Endodermal cell (in vitro differentiated cells): Measurements from ENCODE around the gene TNRC18. TPM values are rescaled to one million over a fixed set of nuclear protein-coding genes. Genes with fewer than 3 reads are reported as not detected.
A peak's percentile ranks its signal among the peaks of the same experiment; 100 is the strongest.

ENCODE experiments used
- DNase-seq: peaks from one replicate; pipeline ENCODE4 v3.0.0-alpha.2; 2017
- H3K27ac ChIP-seq: 2 replicates; pipeline ENCODE4 v1.5.1; 2013; ENCODE audit warnings: mild to moderate bottlenecking, low read depth, low read length, moderate library complexity
- H3K27me3 ChIP-seq: 2 replicates; pipeline ENCODE4 v1.6.1; 2013; ENCODE audit warnings: mild to moderate bottlenecking, low read length, moderate library complexity; ENCODE audit not compliant: insufficient read depth, control insufficient read depth, poor library complexity, severe bottlenecking
- H3K36me3 ChIP-seq: 2 replicates; pipeline ENCODE4 v1.7.0; 2013; ENCODE audit warnings: mild to moderate bottlenecking, low read length, moderate library complexity; ENCODE audit not compliant: control insufficient read depth, insufficient read depth
- H3K4me1 ChIP-seq: one replicate; pipeline ENCODE4 v1.7.0; 2013; ENCODE audit warnings: low read length; ENCODE audit not compliant: control insufficient read depth, insufficient read depth
- H3K4me3 ChIP-seq: 2 replicates; pipeline ENCODE4 v1.5.1; 2013; ENCODE audit warnings: mild to moderate bottlenecking, low read length, moderate library complexity
- H3K9ac ChIP-seq: 2 replicates; pipeline ENCODE4 v1.6.1; 2013; ENCODE audit warnings: mild to moderate bottlenecking, low read length, moderate library complexity; ENCODE audit not compliant: poor library complexity, severe bottlenecking; ENCODE audit errors: extremely low read depth
- H3K9me3 ChIP-seq: 2 replicates; pipeline ENCODE4 v1.6.1; 2013; ENCODE audit warnings: mild to moderate bottlenecking, low read length, moderate library complexity; ENCODE audit not compliant: control insufficient read depth
- H3K27ac Mint-ChIP-seq: 2 replicates; pipeline ENCODE4 v1.8.0; 2020; ENCODE audit warnings: mixed read lengths
- H3K27me3 Mint-ChIP-seq: 2 replicates; pipeline ENCODE4 v1.8.0; 2021; ENCODE audit warnings: mild to moderate bottlenecking, mixed read lengths; ENCODE audit not compliant: insufficient read depth
- H3K36me3 Mint-ChIP-seq: 2 replicates; pipeline ENCODE4 v1.8.0; 2020; ENCODE audit warnings: low read depth, mixed read lengths
- H3K4me1 Mint-ChIP-seq: 2 replicates; pipeline ENCODE4 v1.8.0; 2020; ENCODE audit warnings: mixed read lengths
- H3K4me3 Mint-ChIP-seq: 2 replicates; pipeline ENCODE4 v1.8.0; 2020; ENCODE audit warnings: mild to moderate bottlenecking, moderate library complexity, mixed read lengths
- H3K9me3 Mint-ChIP-seq: 2 replicates; pipeline ENCODE4 v1.8.0; 2020; ENCODE audit warnings: mild to moderate bottlenecking, mixed read lengths
- CTCF ChIP-seq: fragments of 200-600 bp; sonication (generic); conservative IDR thresholded peaks from 2 replicates; pipeline ENCODE4 v1.5.0; 2021; ENCODE audit warnings: antibody characterized with exemption, mild to moderate bottlenecking
- WGBS, 2 experiments: methylation state at CpG; one replicate each; pipeline versions ENCODE4 v1.1.5 to v1.1.7; 2013; ENCODE audit warnings: missing lambda C conversion rate in 2 of 2, mixed read lengths in 1 of 2; ENCODE audit not compliant: insufficient coverage in 1 of 2, insufficient read length in 1 of 2; 5-methylcytosine and 5-hydroxymethylcytosine counted together
- total RNA-seq, 2 donors: library from RNA; stranded (reverse); fragmentation: NEBNext Ultra II Directional in 1 of 2; extraction: Animal tissue kit (Norgen Biotek cat#: 25700) in 1 of 2; gene quantifications; 2 replicates in 1 of 2; 3 replicates in 1 of 2; pipeline ENCODE4 v1.2.1, GENCODE V29; 2021

TNRC18 gene
- total RNA-seq, 2 donors from 2014 or later: 103 to 136 TPM

DNA sequence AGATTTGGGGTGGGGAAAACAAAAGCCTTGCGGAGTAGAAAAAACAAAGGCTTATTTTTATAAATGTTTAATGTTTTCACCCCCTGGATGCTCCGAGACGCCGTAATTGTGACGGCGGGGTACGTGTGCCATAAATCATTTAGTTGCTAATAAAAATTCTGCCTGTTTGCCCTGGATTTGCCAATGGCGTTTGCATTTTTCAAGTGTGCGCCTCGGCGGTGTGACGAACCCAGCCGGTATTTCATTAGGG lies 2.5 kb upstream of the TNRC18 start:
- Mint-ChIP-seq H3K27ac (peak overlapping the region; percentile 99), H3K4me3 (peak overlapping the region; percentile 96), H3K36me3 (no peaks in the 10 kb centered on the region), H3K27me3 (peaks cover 11% of the 10 kb centered on the region), H3K4me1 (peaks cover 13% of the 10 kb centered on the region), H3K9me3 (no peaks in the 10 kb centered on the region)
- DNase-seq: no peak
- peak overlapping the region; percentile 100 for H3K9ac ChIP-seq
- H3K27me3 ChIP-seq: no peaks in the 10 kb centered on the region
- no peaks in the 10 kb centered on the region for H3K9me3 ChIP-seq
- no peaks in the 10 kb centered on the region for H3K4me1 ChIP-seq
- WGBS, 2 experiments: 0% methylated on average over 13 of the region's 13 CpGs
- peak overlapping the region; percentile 99 for H3K4me3 ChIP-seq
- no peak for TF ChIP-seq CTCF
- H3K27ac ChIP-seq: peak overlapping the region; percentile 99
- H3K36me3 ChIP-seq: peaks cover 5% of the 10 kb centered on the region

GRCh38 chr7:5425507-5426225 lies 2.0 kb upstream of the TNRC18 start:
- TF ChIP-seq CTCF: no peak
- Histone ChIP-seq H3K27me3 (no peaks in the 10 kb centered on the region), H3K9ac (peak overlapping the region; percentile 100), H3K9me3 (no peaks in the 10 kb centered on the region), H3K4me3 (peak overlapping the region; percentile 99), H3K27ac (peak overlapping the region; percentile 99), H3K4me1 (no peaks in the 10 kb centered on the region), H3K36me3 (peaks cover 9% of the 10 kb centered on the region)
- peak; percentile 89 for DNase-seq
- H3K36me3 Mint-ChIP-seq: peaks cover under 1% of the 10 kb centered on the region
- peak overlapping the region; percentile 96 for H3K4me3 Mint-ChIP-seq
- peaks cover 13% of the 10 kb centered on the region for H3K4me1 Mint-ChIP-seq
- no peaks in the 10 kb centered on the region for H3K9me3 Mint-ChIP-seq
- peaks cover 12% of the 10 kb centered on the region for H3K27me3 Mint-ChIP-seq
- WGBS, 2 experiments: 0% methylated on average over 21 to 36 of the region's 38 CpGs
- peak overlapping the region; percentile 99 for H3K27ac Mint-ChIP-seq

- H3K4me1 Mint-ChIP-seq: peaks cover 11% of the 10 kb centered on the region
- peaks cover 14% of the 10 kb centered on the region for H3K36me3 ChIP-seq
- H3K4me3 Mint-ChIP-seq: peak overlapping the region; percentile 96
- no peak for TF ChIP-seq CTCF
- peak overlapping the region; percentile 99 for H3K4me3 ChIP-seq
- peaks cover 3% of the 10 kb centered on the region for H3K36me3 Mint-ChIP-seq
- no peaks in the 10 kb centered on the region for H3K27me3 ChIP-seq
- peak overlapping the region; percentile 99 for H3K27ac ChIP-seq
- peak overlapping the region; percentile 99 for H3K27ac Mint-ChIP-seq
- peak overlapping the region; percentile 100 for H3K9ac ChIP-seq
- no peaks in the 10 kb centered on the region for H3K4me1 ChIP-seq
- H3K9me3 ChIP-seq: no peaks in the 10 kb centered on the region
- WGBS, 2 experiments: 0% methylated on average over 26 to 43 of the region's 44 CpGs
- no peaks in the 10 kb centered on the region for H3K9me3 Mint-ChIP-seq
- peak; percentile 72 for DNase-seq
- H3K27me3 Mint-ChIP-seq: peaks cover 10% of the 10 kb centered on the region
These were observed 1.3 kb upstream of the TNRC18 start for GRCh38 chr7:5424749-5425506.
